Keratinocyte (primary cell): ENCODE results near the gene ZBTB44.

ENCODE experiments used
- CTCF ChIP-seq, 3 experiments: IDR thresholded peaks in 1 of 3; conservative IDR thresholded peaks in 1 of 3; optimal IDR thresholded peaks in 1 of 3; 2 replicates in 2 of 3; 3 replicates in 1 of 3; pipeline versions ENCODE3 to v1.5.1; 2011; ENCODE audit warnings: low read length in 3 of 3, mild to moderate bottlenecking in 3 of 3, moderate library complexity in 2 of 3, control low read depth in 1 of 3, inconsistent platforms in 1 of 3; ENCODE audit not compliant: insufficient read depth in 2 of 3; ENCODE audit errors: extremely low read depth in 1 of 3
- EZH2 ChIP-seq: IDR thresholded peaks from one replicate; pipeline ENCODE4 v1.6.1; 2012; ENCODE audit warnings: inconsistent platforms, mild to moderate bottlenecking, low read length, moderate library complexity

GRCh38 chr11:130204703-130205095 is 110.0 kb downstream of the ZBTB44 start:
- no peak for TF ChIP-seq CTCF (optimal IDR thresholded peaks at IDR 0.05 in 1 of 3, IDR thresholded peaks at IDR 0.05 in 1 of 3, conservative IDR thresholded peaks at IDR 0.05 in 1 of 3; ENCODE audit: extremely low read depth in 1 of 3, insufficient read depth in 2 of 3, low read length in 3 of 3)
- no peak for TF ChIP-seq EZH2
